Stimulated activated CD4-positive, alpha-beta T cell treated with anti-CD3 and anti-CD28 coated beads, Interleukin-2, amount 100 ng/mL, for 24 hours (primary cell): Measurements from ENCODE around the gene RBFOX1.

ENCODE experiments used
- DNase-seq, 2 donors: peaks; one replicate each; pipeline ENCODE4 v3.0.0-alpha.2; 2020

RBFOX1 gene

GRCh38 chr16:7716660-7717550 is 384.3 kb downstream of the RBFOX1 start:
- DNase-seq, result no peak

- no peak for DNase-seq
Measured at GRCh38 chr16:7722761-7723160, 390.1 kb downstream of the RBFOX1 start.

- DNase-seq, result no peak
Measured at GRCh38 chr16:7731141-7731540, 398.5 kb downstream of the RBFOX1 start.

DNA sequence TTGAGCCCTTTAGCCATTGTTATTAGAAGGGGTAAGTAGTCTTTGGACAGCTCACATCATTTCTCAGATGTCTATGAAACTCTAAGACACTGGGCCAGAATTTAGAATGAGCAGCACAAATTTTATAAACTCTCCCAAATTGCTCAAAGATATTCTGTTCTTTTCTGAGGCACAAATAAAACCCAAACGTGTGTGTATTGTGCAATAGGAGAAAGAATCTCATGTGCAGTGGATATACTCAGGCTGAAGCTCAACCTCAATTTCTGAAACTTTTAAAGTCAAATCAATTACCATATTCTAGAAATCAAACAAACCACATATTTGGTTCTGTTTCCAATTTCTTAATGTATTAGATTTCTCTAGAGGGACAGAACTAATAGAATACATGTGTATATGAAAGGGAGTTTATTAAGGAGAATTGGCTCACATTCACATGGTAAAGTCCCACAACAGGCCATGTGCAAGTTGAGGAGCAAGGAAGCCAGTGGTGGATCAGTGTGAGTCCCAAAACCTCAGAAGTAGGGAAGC is 403.6 kb downstream of the RBFOX1 start:
- no peak for DNase-seq

DNA sequence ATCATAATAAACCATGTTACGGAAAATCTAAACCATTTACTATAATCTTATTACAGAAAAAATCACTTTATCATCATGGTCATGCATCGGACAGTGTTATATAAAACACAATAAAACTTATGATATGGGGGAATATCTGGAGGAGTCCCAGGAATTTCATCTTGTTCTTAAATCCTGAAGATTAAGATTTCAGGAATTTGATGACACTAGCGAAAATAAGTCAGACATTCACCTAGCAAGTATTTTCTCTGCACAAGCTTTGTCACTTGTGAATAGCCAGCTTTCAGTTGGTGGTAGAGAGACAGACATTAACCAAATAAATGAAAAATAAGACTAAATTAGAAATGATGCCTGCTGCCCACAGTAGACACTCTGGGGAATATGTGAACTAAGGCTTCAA is 410.0 kb downstream of the RBFOX1 start:
- DNase-seq, result no peak

DNA sequence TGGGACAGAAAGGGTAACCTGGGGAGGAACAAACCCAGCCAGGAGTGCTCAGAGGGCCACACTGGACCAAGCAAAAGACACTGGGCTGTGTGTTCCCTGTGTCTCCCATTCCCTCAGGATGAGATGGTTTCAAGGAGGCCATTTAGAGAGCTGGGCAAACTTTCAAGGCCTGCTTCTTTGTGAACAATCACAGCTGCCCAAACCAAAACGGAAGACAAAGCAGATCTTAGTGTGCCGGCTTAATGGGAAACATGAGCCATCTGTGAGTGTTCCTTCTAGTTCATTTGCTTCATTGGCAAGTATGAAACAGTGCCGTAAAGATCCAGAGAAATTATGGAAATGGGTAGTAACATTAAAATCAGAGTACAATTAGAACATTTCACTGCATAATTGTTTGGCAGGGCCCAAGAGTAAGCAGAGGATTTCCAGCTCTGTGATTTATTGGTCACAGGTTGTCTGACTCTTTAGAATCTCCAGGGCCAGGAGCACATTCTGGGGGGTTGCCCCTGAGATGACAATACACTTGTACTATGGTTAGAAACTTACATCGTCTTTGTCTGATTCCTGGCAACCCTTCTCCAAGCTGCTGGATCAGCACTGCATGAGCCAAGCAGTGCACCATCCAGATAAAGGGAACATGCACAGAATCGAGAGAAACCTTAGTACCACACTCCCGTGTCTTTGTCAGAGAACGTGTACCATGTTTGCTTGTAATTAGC is 412.1 kb downstream of the RBFOX1 start:
- no peak for DNase-seq

GRCh38 chr16:7745276-7745675 is 412.6 kb downstream of the RBFOX1 start:
- no peak for DNase-seq

- DNase-seq, result no peak
Measured at GRCh38 chr16:7746941-7747340, 414.3 kb downstream of the RBFOX1 start.

- no peak for DNase-seq
Measured at GRCh38 chr16:7748522-7748921, 415.9 kb downstream of the RBFOX1 start.

GRCh38 chr16:7755347-7755882 is 422.8 kb downstream of the RBFOX1 start:
- no peak for DNase-seq
